Left kidney (tissue), 2 donors: Measurements from ENCODE around the gene STX1B. TPM values are rescaled to one million over a fixed set of nuclear protein-coding genes. Genes with fewer than 3 reads are reported as not detected.
"Not testable (repeated sequence)": the region's sequence is repeated elsewhere in the genome, so short reads cannot be mapped to it uniquely, and the experiment has no call there.

ENCODE experiments used
- DNase-seq: peaks from one replicate; pipeline ENCODE4 v3.0.0-alpha.2; 2013
- polyA plus RNA-seq: library from polyadenylated mRNA; unstranded; fragments of 120-200 nt; gene quantifications from one replicate; pipeline ENCODE4 v1.2.1, GENCODE V29; 2013; ENCODE audit not compliant: insufficient read length

Gene STX1B
- polyA plus RNA-seq, 1 donor, result 2.5 TPM

DNA sequence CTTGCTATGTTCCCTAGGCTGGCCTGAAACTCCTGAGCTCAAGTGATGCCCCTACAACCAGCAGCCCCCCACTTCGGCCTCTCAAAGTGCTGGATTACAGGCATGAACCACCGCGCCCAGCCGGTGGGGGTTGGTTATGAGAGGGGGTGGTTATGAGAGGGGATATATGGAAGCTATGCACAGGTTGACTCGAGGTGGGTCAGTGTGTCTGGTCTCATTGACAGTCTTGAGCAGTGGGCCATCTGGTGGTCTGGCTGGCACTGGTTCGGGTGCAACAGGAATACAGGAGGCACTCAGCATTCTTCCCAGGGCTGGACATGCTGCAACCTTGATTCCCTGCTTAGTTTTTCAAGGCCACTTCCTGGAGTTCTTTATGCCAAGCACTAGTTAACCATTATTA is 5.6 kb upstream of the STX1B start:
- no peak for DNase-seq

DNA sequence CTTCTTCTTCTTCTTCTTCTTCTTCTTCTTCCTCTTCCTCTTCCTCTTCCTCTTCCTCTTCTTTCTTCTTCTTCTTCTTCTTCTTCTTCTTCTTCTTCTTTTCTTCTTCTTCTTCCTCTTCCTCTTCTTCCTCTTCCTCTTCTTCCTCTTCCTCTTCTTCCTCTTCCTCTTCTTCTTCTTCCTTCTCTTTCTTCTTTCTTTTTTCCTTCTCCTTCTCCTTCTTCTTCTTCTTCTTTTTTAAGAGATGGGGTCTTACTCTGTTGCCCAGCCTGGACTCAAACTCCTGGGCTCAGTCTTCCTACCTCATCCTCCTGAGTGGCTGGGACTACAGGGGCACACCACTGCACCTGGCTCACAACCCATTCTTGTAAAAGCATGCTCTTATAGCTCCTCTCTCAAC is 2.9 kb upstream of the STX1B start:
- not testable (repeated sequence) for DNase-seq

DNA sequence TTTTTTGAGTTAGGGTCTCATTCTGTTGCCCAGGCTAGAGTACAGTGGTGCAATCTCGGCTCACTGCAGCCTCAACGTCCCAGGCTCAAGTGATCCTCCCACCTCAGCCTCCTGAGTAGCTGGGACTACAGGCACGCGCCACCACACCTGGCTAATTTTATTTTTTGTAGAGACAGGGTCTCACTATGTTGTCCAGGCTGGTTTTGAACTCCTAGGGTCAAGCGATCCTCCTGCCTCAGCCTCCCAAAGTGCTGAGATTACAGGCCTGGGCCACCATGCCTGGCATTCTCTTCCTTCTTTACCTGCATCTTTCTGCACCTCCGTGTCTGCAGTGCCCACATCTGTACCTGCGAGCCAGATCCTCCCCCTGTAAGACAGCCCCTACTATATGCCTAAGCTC is 1.4 kb upstream of the STX1B start:
- not testable (repeated sequence) for DNase-seq

DNA sequence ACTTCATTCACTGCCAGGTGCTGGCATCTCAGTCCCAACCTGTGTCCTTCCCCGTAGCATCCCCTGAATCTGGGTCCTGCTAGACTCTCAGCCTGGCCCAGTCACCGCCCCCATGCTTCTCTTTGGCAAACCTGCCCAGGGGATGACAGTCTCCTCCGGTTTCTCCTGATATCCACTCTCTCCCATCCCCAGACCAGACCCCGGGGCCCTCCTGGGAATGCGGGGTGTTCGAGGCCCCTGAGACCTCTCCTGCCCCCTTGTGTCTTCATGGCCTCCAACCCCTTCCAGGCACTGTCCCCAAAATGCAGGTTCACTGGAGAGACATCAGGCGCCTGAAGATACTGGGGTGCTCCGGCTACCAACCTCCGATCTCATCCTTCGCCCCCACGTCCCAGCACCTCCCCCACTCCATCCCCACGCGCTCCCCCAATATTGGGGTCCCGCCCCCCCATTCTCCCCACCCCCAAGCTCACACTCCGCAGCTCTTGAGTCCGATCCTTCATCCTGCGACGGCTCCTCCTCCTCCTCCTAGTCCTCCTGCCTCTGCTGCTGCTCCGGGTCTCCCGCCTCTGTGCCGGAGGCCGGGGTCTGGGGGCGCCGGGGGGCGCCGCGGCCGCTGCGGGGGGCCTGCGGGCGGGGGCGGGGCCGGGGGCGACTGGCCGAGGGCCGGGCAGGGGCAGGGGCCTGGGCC is 399 bp downstream of the STX1B start:
- DNase-seq, result no peak

DNA sequence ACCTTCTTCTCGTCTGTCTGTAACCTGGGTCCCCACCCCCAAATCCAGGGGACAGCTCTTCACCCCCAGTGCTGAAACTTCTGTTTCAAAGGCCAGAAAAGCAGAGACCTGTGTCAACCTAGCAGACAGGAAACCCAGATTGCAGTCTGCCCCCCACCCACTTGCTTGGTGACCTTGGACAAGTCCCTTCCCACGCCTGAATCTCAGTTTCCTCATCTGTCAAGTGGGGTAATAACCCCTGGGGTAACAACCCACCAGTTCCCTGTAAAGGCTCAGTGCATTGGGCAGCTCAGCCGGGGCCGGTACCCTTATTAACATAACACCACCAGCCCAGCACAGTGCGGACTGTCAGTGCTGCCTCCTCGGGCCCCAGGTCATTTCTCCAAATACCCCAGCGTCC is 1.3 kb downstream of the STX1B start:
- DNase-seq, result no peak

DNA sequence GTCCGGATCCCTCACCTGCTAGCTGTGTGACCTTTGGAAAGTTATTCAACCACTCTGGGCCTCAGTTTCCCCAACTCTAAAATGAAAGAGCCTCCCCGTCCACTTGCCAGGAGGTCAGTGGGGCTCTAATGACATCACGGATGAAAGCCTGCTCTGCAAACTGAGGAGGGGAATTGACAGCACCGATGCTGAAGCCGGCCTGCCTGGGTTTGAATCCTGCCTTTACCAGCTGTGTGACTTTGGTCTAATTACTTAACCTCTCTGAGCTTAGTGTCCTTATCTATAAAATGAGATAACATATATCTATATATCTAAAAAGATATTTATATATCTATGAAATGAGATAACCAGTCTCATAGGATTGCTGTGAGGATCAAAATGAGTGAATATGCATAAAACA is 1.9 kb downstream of the STX1B start:
- no peak for DNase-seq

DNA sequence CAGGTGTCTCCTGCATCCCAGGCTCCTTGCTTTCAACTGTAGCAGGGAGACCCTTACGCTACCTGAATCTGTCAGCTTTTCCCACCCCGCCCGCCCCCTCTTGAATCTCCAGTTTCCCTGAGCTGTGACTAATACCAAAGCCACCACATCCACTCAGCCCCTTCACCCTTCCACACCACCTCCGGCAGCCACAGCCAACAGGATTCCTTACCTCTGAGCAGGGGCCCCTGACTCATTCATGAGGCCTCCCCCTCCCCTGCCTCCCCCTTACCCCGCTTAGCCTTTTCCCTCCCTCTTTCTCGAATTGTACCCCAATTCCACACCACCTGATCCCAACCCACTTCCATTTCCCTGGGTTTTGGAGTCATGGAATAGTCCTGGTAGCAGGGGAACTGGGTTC is 2.3 kb downstream of the STX1B start:
- DNase-seq, result no peak

DNA sequence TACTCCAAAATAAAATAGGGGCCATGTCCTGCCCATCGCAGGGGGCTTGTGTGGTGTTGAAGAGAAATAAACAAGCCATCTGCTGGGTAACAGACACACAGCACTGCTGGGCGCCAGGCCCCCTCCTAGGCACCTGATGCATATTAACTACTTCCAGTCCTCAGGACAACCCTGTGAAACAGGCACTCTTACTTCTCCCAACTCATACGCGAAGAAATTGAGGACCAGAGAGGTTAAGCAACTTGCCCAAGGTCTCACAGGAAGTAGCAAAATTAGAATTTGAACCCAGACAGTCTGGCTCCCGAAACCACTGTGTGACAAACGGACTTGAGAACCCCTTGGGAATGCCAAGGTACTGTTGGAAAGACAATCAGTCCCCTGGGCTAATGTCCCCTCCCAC is 2.8 kb downstream of the STX1B start:
- DNase-seq, result no peak

DNA sequence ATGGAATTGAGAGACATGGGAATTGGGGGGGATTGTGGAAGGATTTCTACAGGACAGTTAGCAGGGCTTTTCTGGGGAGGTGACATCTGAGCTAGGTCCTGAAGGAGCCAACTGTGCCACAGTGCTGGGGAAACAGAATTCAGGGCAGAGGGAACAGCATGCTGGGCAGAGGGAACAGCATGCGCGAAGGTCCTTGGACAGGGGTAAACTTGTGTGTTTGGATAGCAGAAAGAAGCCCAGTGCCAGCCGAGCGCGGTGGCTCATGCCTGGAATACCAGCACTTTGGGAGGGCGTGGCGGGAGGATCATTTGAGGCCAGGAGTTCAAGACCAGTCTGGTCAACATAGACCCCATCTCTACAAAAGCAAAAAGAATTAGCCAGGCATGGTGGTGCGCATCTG is 3.8 kb downstream of the STX1B start:
- DNase-seq, result no peak

DNA sequence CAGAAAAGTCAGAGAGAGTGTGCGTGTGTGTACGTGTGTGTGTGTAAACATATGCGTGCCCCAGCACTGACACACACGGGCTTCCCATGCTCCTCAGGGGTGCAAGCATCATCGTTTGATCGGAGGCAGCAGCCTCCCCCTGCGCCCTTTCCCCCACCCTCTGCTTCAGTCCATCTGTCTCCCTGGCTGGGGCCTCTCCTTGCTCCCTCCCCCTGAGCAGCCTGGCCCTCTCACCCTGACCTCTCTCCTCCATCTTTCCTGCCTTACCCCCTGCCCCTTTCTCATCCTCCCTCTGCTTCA is 4.4 kb downstream of the STX1B start:
- DNase-seq, result no peak

DNA sequence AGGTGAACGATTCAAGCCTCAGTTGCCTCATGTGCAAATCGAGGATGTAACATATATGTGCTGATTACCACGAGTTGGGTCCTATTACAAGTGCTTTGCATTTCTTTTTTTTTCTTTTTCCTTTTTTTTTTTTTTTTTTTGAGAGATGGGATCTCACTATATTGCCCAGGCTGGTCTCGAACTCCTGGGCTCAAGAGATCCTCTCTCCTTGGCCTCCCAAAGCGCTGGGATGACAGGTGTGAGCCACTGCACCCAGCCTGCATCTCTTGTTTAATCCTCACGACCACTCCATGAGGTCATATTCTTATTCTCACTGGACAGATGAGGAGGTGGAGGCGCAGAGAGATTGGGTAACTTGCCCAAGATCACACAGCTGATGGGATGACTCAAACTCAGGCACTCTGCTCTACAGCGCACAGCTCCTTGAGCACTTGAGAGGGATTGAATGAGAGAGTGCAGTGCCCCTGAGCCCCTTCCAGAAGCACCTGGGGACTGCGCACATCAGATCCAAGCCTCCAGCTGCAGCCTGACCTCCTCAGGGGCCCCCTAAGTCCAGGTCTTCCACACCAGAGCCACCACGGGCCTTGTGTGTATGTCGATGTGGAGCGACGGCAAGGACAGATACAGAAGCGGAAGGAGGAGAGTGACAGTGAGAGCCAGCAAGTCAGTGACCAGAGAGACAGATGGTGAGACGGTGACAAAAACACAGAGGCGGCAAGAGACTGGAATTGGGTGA is 4.9 kb downstream of the STX1B start:
- no peak for DNase-seq

DNA sequence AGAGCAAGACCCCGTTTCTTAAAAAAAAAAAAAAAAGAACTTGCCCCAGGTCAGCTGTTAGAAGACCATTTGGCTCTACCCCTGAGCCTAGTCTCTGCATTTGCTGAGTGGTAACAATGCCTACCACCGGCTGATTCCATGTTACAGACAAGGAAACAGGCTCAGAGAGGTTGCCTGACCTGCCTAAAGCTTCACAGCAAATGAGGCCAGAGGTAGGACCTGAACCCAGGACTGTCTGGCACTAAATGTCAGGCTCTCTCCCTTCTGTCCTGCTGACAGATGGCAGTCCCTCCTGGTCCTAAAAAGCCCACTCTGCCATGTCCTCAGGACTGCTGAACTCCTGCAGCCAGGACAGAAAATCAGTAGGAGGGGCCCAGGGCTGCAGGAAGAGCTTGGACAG is 5.8 kb downstream of the STX1B start:
- DNase-seq, result no peak

DNA sequence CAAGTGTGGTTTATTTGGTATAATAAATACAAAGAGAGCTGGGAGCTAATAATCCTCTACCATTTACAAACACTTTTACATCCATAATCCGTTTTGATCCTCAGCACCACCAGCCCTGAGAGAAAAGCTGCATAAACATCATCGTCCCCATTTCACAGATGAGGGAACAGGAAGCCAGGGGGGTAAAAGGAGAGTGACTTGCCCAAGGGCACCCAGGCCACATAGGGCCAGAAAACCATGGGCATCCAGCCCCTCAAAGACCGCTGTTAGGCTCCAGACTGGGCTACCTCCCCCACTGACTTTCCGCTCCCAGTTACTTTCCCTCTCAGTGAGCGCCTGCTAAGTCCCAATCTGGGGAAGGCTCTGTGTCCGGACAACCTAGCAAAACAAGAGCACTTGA is 6.7 kb downstream of the STX1B start:
- no peak for DNase-seq

DNA sequence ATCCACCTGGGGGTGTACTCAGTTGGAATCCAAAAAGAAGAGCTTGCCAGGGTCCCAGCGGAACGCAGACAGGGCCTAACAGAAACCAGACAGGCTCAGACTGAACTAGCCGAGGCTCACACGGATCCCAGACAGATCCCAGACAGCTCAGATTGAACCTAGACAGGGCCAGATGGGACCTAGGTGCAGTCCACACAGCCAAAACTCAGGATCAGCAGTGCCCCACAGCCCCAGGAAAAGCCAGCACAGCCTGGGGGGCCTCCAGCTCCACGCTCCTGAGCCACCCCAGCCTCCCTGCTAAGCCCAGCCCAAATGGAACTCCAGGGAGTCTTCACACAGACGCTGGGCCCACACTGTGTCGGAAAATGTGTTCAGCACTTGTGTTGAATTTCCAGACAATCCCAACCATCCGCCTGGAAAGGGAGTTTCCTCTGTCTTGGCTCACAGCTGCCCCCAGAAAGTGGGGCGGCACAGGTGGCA is 7.5 kb downstream of the STX1B start:
- no peak for DNase-seq

DNA sequence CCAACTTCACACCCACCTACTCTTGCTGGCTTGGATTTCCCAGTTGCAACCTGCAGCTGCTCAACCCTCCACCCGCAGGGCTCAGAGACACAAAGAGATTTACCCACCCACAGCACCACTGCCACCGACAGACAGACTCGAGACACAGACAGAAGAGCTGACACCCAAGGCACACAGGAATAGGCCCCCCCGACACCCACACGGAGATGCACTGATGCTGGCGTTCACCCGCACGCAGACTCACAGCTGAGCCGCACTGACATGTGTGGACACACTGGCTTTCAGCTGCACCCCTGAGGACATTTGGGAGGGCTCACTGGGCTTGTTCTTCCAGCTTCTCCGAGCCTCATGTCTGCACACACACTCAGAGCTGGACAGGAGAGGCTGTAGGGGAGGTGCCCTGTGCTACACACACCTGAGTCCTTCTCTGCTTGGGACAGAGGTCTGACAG is 8.2 kb downstream of the STX1B start:
- no peak for DNase-seq

DNA sequence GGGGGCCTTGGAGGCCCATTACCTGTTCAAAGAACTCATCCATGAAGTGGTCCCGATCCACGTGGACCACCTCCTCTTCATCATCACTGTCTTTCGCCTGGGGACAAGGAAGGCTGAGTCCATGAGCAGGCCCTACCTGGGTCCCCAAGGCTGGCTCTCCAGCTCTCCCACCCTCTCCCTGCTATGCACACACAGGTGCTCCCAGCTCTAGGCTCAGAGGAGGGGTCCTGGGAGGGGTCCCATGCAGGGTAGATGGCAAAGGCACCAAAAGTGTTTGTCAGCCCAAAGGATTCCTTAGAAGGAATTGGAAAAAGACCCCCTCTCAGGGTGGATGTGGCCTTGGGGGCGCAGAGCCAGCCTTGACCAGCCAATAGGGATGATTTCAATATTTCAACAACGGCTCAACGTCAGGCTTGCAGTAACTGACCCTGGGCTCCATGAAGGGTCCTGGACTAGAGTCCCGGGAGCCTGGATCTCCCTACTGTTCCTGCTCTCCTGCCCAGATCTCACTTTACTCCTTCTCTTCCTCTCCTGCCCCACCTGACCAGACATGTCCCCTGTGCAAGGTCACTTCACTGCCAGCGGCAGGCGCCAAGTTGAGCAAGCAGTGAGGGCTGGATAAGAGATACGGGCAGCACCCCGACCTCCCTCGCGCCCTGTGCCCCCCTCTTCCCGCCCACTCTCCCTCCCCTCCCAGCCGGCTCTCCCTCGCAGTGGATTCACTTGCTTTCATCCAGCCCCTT is 8.8 kb downstream of the STX1B start:
- DNase-seq, result no peak

DNA sequence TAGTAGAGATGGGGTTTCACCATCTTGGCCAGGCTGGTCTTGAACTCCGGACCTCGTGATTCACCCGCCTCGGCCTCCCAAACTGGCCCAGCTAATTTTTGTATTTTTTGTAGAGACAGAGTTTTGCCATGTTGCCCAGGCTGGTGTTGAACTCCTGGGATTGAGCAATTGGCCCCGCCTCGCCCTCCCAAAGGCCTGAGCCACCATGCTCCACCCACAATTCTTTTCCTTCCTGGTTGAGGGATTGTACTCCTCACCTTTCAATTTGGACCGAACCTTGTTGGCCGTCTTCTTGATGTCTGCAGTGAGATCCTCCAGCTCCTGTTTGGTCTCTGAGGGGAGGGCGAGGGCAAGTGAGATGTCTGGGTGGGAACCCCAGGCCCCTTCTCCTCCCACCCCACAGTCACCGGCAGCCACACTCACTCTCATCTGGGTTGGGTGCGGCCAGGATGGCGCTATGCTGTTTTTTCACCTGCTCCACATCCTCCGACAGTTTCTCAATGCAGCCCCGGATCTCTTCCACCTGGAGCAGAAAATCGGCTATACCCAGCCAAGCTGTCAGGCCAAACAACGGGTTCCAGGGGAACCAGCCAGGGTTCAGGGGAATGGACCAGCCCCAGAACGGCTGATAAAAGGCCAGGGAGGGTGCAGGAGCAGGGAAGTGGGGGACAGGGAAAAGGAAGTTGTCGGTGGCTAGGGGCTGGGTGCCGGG is 9.6 kb downstream of the STX1B start:
- no peak for DNase-seq

DNA sequence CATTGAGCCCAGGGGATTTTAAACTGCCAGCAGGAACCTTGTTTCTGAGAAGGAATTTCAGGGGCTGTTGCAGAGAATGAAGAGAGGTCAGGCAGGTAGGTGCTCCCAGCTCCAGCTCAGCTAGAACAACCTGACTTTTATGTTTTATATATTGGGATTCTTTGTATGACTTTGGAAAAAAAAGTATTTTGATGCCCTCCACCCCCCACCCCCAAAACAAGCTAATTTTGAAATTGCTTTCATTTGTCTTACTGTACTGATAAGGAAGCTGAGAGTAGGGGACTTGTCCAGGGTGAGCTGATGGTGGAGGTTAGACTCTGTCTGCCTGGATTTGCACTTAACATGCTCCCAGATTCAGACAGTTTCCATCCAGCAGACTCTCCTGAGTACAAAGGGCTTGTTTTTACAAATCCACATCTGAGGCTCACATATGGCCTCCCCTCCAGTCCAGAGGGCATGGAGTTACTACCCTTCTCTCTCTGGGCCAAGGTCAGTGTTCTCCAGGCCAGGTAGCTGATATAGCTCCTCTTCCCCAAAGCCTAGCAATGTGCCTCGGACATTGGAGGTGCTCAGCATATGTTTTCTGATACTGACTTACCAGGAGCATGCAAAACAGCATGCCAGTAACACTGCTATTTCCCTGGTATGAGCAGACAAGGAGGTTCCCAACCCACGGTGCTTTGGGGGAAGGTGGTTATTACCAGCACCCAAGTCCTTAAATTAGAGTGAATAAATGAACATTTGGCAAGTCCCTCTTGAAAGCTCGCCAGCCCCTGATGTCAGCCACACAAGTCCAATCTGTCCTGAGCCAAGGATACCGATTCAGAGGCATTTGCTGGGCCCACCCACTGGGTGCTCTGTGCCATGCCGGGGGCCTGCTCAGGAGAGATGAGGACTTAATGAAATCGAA is 11.3 kb downstream of the STX1B start:
- DNase-seq, result no peak

DNA sequence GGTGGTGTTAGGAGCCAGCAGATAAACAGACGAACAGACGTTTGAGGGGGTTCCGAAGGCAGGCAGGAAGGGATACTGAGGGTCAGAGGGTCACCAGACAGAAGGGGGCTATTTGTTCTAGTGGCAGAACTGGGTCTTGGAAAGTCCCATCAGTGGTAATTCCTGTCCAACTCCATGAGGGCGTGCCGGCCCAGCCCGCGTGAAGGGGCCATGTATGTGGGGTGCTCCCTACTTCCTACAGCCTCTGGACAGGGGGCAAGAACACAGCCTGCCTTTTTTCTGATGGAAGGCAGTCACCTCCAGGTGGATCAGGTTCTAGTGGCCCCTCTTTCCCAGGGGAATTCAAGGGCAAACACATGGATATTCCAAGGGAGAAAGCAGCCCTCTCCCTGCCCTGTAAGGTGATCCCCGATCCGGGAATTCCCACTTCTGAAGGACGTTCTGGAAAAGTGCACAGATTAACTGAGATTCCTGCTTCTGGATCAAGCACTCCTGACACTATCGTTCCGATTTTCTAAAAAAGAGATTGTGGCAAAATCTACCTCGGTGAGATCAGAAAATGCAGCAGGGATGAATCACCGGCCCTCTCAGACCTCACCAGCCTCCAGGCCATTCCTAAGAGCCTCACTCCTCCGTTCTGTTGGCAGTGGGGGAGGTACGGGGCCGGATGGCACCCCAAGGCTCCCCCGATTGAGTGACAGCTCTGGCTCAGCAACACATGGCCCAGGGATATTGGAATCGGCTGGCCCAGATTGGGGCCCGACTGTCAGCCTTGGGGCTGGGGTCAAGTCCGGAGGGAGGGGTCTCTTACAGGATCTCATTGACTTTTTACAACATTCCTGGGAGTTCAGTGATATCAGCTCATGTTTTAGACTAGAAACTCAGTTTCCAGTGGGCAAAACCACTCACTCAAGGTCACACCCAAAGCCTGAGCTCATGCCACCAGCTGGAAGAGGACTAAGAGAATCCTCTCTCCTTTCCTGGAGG is 12.4 kb downstream of the STX1B start:
- DNase-seq, result no peak
